OCI-M1 (cell line): ENCODE data around the gene THEM5.

Source experiments
- DNase-seq: peaks from one replicate; lab custom pipeline; 2025; lab: John Stamatoyannopoulos, UW

The THEM5 gene

DNA sequence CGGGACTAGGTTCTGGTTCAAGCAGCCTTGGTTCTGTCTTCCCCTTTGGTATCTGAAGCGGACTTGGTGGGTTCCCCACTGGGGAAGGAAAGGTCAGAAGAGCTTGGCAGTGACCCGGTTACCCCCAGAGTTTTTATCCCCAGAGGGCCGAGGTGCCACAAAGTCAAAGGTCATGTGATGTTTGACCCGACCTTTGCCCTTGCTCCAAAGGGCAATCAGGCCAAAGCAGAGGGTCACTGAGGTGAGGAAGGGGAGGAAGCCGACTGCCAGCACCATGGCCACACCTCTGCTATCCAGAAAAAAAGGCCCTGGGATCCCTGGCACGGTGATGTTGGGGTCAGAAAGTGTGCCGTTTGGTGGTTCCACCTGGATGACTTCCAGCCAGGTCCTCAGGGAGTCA is 52.7 kb downstream of the THEM5 start:
- no peak for DNase-seq

DNA sequence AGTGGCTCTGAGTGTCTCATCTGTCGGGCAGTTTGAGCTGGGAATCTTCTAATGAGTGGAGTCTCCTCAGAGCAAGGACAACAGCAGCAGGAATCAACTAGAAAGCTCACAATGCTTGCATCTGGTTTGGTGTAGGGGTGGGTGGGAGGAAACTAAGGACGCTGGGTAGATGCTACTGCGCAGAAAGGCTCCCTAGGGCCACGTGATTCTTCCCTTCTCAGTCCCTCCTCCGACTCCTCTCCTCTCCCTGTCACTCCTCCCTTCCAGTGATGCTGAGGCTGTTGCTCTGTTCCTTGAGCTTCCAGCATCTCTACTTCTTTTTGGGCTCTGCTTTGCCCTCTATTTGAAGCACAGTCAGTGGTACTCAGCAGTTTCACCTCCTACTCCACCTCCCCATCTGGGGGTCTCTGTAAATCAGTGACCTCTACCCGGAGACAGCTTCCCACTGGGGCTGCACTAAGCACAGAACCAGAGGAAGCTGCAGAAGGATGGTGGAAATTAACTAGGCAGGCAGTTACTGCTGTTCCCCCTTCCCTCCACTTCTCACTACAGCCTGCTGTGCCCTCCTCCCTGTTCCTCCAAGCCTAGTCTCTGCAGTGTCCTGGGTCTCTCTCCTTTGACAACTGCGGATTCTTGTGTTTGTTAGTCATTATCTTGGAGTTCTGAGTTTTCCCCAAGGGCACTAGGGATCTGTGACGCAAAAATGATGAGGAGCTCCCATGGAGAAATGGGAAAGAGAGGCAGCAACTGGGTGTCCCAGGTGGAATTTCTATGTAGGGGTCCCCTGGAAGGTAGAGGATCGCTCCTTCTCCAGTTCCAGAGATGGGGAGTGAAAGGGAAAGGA is 54.1 kb downstream of the THEM5 start:
- DNase-seq: no peak

DNA sequence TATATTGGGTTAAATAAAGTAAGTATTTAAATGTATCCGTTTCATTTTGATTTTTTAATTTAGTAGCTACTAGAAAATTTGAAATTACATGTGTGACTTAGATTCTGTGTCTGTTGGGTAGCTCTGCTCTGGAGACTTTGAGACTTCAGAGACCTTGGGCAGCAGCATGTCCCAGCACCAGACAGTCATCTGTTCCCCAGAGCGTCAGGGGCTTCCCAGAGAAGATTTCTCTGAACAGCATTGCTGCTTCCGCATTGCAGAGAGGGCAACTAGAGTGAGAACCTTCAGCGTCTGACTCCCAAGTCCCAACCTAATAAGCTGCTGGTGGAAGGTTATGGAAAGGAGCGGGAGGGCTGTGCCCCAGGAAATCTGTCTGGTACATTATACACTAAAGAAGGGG is 54.9 kb downstream of the THEM5 start:
- DNase-seq: no peak
